ENCODE measurements around the gene CTNNA2.

The CTNNA2 gene

GRCh38 chr2:80246534-80246933, 733.7 kb downstream of the CTNNA2 start:
- DNase-seq, result no peak

- DNase-seq, result no peak
These were observed 734.5 kb downstream of the CTNNA2 start for GRCh38 chr2:80247339-80247738.

GRCh38 chr2:80248146-80248545, 735.3 kb downstream of the CTNNA2 start:
- no peak for DNase-seq

GRCh38 chr2:80252294-80252986, 739.6 kb downstream of the CTNNA2 start:
- DNase-seq, result no peak

- DNase-seq, result no peak
These were observed 743.3 kb downstream of the CTNNA2 start for GRCh38 chr2:80255918-80256781.

- DNase-seq, result no peak
These were observed 743.9 kb downstream of the CTNNA2 start for GRCh38 chr2:80256782-80257167.

- DNase-seq, result no peak
These were observed 744.6 kb downstream of the CTNNA2 start for GRCh38 chr2:80257450-80257849.

GRCh38 chr2:80258341-80258740, 745.5 kb downstream of the CTNNA2 start:
- no peak for DNase-seq

GRCh38 chr2:80258793-80259192, 745.9 kb downstream of the CTNNA2 start:
- no peak for DNase-seq

- no peak for DNase-seq
These were observed 746.4 kb downstream of the CTNNA2 start for GRCh38 chr2:80259292-80259691.

GRCh38 chr2:80266231-80266630, 753.4 kb downstream of the CTNNA2 start:
- no peak for DNase-seq

- no peak for DNase-seq
These were observed 757.0 kb downstream of the CTNNA2 start for GRCh38 chr2:80269806-80270205.

GRCh38 chr2:80280598-80280997, 767.7 kb downstream of the CTNNA2 start:
- no peak for DNase-seq

GRCh38 chr2:80281049-80281448, 768.2 kb downstream of the CTNNA2 start:
- no peak for DNase-seq

GRCh38 chr2:80288576-80288975, 775.7 kb downstream of the CTNNA2 start:
- DNase-seq, result no peak

GRCh38 chr2:80291656-80292055, 778.8 kb downstream of the CTNNA2 start:
- no peak for DNase-seq

GRCh38 chr2:80292474-80292873, 779.6 kb downstream of the CTNNA2 start:
- no peak for DNase-seq

- no peak for DNase-seq
These were observed 780.2 kb downstream of the CTNNA2 start for GRCh38 chr2:80293039-80293438.

GRCh38 chr2:80298954-80299353, 786.1 kb downstream of the CTNNA2 start:
- no peak for DNase-seq

GRCh38 chr2:80299661-80300060, 786.8 kb downstream of the CTNNA2 start:
- no peak for DNase-seq

GRCh38 chr2:80300346-80300745, 787.5 kb downstream of the CTNNA2 start:
- no peak for DNase-seq

GRCh38 chr2:80300954-80301353, 788.1 kb downstream of the CTNNA2 start:
- DNase-seq, result no peak

GRCh38 chr2:80302001-80302313, 789.1 kb downstream of the CTNNA2 start:
- no peak for DNase-seq

- DNase-seq, result no peak
These were observed 789.6 kb downstream of the CTNNA2 start for GRCh38 chr2:80302314-80303005.
